Measurements from ENCODE around the gene NEK5. TPM values are rescaled to one million over a fixed set of nuclear protein-coding genes. Genes with fewer than 3 reads are reported as not detected.

Gene NEK5
- total RNA-seq, 1 donor from 2014 or later = 0.50 TPM

DNA sequence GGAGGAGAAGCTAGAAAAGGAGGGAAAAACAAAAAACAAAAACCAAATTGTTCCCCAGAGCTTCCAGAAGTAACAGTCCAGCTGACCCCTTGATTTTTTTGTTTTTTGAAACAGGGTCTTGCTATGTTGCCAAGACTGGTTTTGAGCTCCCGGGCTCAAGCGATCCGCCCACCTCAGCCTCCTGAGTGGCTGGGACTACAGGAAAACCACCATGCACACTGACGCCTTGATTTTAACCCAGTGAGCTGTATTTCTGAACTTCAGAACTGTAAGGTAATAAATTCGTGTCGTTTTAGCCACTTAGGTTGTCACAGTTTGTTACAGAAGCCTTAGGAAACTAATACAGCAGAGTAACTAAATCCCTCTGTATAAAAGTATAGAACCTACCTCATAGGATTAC, 31.6 kb upstream of the NEK5 start:
- Mint-ChIP-seq H3K36me3 (ENCODE audit: low read depth, unreplicated experiment) (no peaks in the 10 kb centered on the region), H3K9me3 (ENCODE audit: unreplicated experiment) (no peaks in the 10 kb centered on the region), H3K4me1 (ENCODE audit: low read depth, unreplicated experiment) (peaks cover 48% of the 10 kb centered on the region), H3K27me3 (ENCODE audit: low read depth, unreplicated experiment) (peaks cover 3% of the 10 kb centered on the region), H3K27ac (ENCODE audit: unreplicated experiment) (no peak overlapping the region), H3K4me3 (ENCODE audit: unreplicated experiment) (no peak overlapping the region)
- Histone ChIP-seq H3K9ac (ENCODE audit: low read length) (no peak overlapping the region), H2AFZ (ENCODE audit: low read depth, low read length) (no peak overlapping the region), H3K4me2 (ENCODE audit: low read length) (no peak overlapping the region), H3K9me3 (ENCODE audit: insufficient read depth, low read depth, low read length) (no peaks in the 10 kb centered on the region), H3K79me2 (ENCODE audit: insufficient read depth, low read length) (no peaks in the 10 kb centered on the region), H3K4me3 (ENCODE audit: insufficient read depth, low read depth, low read length) (no peak overlapping the region), H3K27me3 (ENCODE audit: insufficient read depth, low read length) (no peaks in the 10 kb centered on the region), H4K20me1 (ENCODE audit: insufficient read depth, low read length) (no peaks in the 10 kb centered on the region), H3K4me1 (ENCODE audit: insufficient read depth, low read length) (peaks cover 26% of the 10 kb centered on the region), H3K27ac (ENCODE audit: low read depth, low read length) (no peak overlapping the region), H3K36me3 (ENCODE audit: insufficient read depth, low read length) (no peaks in the 10 kb centered on the region)
- TF ChIP-seq EZH2 (IDR thresholded peaks at IDR 0.05; ENCODE audit: insufficient read depth, low read length) = no peak
- TF ChIP-seq, protein P1, sequence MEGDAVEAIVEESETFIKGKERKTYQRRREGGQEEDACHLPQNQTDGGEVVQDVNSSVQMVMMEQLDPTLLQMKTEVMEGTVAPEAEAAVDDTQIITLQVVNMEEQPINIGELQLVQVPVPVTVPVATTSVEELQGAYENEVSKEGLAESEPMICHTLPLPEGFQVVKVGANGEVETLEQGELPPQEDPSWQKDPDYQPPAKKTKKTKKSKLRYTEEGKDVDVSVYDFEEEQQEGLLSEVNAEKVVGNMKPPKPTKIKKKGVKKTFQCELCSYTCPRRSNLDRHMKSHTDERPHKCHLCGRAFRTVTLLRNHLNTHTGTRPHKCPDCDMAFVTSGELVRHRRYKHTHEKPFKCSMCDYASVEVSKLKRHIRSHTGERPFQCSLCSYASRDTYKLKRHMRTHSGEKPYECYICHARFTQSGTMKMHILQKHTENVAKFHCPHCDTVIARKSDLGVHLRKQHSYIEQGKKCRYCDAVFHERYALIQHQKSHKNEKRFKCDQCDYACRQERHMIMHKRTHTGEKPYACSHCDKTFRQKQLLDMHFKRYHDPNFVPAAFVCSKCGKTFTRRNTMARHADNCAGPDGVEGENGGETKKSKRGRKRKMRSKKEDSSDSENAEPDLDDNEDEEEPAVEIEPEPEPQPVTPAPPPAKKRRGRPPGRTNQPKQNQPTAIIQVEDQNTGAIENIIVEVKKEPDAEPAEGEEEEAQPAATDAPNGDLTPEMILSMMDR (IDR thresholded peaks at IDR 0.05; ENCODE audit: insufficient read depth, low read depth, low read length) = no peak
- FAIRE-seq (no peak), DNase-seq (ENCODE audit: low read depth) (no peak)

DNA sequence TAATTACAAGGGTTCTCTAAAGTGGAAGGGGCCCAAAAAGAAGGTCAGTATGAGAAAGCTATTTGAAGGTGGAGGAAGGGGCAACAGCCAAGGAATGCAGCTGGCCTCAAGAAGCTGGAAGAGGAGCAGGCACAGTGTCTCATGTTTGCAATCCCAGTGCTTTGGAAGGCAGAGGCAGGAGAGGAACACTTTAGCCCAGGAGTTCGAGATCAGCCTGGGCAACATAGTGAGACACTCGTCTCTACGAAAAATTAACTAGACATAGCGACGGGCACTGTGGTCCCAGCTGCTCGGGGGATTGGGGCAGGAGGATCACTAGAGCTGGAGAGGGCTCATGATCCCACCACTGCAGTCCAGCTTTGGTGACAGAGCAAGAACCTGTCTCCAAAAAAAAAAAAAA, 31.2 kb upstream of the NEK5 start:
- peak overlapping the region; percentile 92 for H3K4me2 ChIP-seq (ENCODE audit: low read length)
- Mint-ChIP-seq H3K27ac (ENCODE audit: unreplicated experiment) (peak overlapping the region; percentile 67), H3K4me1 (ENCODE audit: low read depth, unreplicated experiment) (peaks cover 48% of the 10 kb centered on the region)

More for the DNA sequence above, 31.2 kb upstream of the NEK5 start:
- Histone ChIP-seq H3K79me2 (ENCODE audit: insufficient read depth, low read length) (no peaks in the 10 kb centered on the region), H3K9ac (ENCODE audit: low read length) (no peak overlapping the region), H3K36me3 (ENCODE audit: insufficient read depth, low read length) (no peaks in the 10 kb centered on the region), H3K27ac (ENCODE audit: low read depth, low read length) (no peak overlapping the region), H3K4me3 (ENCODE audit: insufficient read depth, low read depth, low read length) (no peak overlapping the region), H2AFZ (ENCODE audit: low read depth, low read length) (no peak overlapping the region), H4K20me1 (ENCODE audit: insufficient read depth, low read length) (no peaks in the 10 kb centered on the region), H3K27me3 (ENCODE audit: insufficient read depth, low read length) (no peaks in the 10 kb centered on the region), H3K9me3 (ENCODE audit: insufficient read depth, low read depth, low read length) (no peaks in the 10 kb centered on the region), H3K4me1 (ENCODE audit: insufficient read depth, low read length) (peaks cover 26% of the 10 kb centered on the region)
- FAIRE-seq = no peak
- TF ChIP-seq, protein P1 (IDR thresholded peaks at IDR 0.05; ENCODE audit: insufficient read depth, low read depth, low read length) = no peak
- no peak for DNase-seq (ENCODE audit: low read depth)
- peaks cover 3% of the 10 kb centered on the region for H3K27me3 Mint-ChIP-seq (ENCODE audit: low read depth, unreplicated experiment)
- H3K36me3 Mint-ChIP-seq (ENCODE audit: low read depth, unreplicated experiment) = no peaks in the 10 kb centered on the region
- H3K4me3 Mint-ChIP-seq (ENCODE audit: unreplicated experiment) = peak overlapping the region; percentile 78
- H3K9me3 Mint-ChIP-seq (ENCODE audit: unreplicated experiment) = no peaks in the 10 kb centered on the region

Data from astrocyte (in vitro differentiated cells and primary cell).